ENCODE measurements around the gene C15orf61. TPM values are rescaled to one million over a fixed set of nuclear protein-coding genes. Genes with fewer than 3 reads are reported as not detected.
A peak's percentile ranks its signal among the peaks of the same experiment; 100 is the strongest.

Gene C15orf61
- polyA plus RNA-seq, 2 of the 4 experiments (the other 2 are of a cell fraction) = 3.6 to 5.9 TPM

DNA sequence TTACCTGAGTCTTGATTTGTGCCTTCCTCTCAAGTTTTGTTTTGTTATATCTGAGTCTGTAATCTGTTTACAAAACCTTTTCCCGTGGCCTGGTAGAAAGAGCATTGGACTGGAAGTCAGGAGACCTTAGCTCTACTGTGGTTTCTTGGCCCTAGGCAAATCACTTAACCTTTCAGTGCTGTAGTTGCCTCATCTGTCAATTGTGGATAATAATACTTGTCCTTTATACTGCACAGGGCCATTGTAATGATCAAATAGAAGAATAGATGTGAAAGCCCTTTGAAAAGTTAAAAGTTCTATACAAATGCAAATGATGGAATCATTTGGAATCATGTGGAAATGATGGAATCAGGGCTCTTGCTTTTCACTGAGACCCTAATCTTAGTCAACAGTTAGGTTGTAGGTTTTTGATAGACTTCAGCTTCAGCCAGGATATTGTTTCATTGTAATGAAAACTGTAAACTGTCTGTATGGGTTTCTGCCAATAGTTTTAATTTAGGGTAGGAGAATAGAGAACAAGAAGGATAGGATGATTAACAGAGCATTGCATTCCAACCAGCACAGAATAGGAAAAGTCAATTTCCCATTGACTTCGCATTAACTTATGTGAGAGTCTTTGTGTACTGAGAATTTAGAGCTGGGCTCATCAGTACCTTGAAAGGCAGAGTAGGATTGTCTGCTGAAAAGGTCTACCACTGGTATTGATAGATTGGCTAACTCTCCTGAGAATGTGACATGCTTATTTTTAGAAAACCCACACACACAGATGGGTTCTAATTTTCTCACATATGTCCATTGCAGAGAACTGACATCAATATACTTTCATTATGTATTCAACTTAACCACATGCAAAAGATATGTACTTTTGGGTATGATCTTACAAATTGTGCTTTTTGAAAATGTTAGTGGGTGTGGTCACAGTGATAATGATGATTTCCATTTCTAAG lies 43.4 kb downstream of the C15orf61 start:
- H3K4me3 ChIP-seq = no peak overlapping the region
- POLR2A ChIA-PET = no interaction called here
- ATAC-seq (no peak), DNase-seq (ENCODE audit: low read depth in 1 of 2, low spot score in 1 of 2) (no peak), FAIRE-seq (peak; percentile 51)
- TF ChIP-seq HDAC2 (IDR thresholded peaks at IDR 0.05) (no peak), SMC3 (IDR thresholded peaks at IDR 0.05) (no peak), POLR2AphosphoS2 (conservative IDR thresholded peaks at IDR 0.05; ENCODE audit: low read length) (no peak), CBX2 (IDR thresholded peaks at IDR 0.05; ENCODE audit: borderline replicate concordance, low read depth) (no peak), EHF (CRISPR knock-in tag; IDR thresholded peaks at IDR 0.05) (no peak), FOSB (CRISPR knock-in tag; IDR thresholded peaks at IDR 0.05) (no peak), EHMT2 (IDR thresholded peaks at IDR 0.05; ENCODE audit: low read depth) (no peak), SREBF2 (IDR thresholded peaks at IDR 0.05) (no peak)
- no peak overlapping the region for H3K27ac ChIP-seq
- no peaks in the 10 kb centered on the region for H3K4me1 ChIP-seq
- CTCF ChIA-PET = interaction anchor here (1.0 kb wide), 1 partner anchor 8 kb away, joined by 5 read pairs; no protein-coding TSS in a partner anchor
- WGBS (ENCODE audit: missing lambda C conversion rate) = 84% methylated on average over 2 of the region's 2 CpGs
- no peaks in the 10 kb centered on the region for H3K9me3 ChIP-seq
- no peak overlapping the region for H3K4me2 ChIP-seq

DNA sequence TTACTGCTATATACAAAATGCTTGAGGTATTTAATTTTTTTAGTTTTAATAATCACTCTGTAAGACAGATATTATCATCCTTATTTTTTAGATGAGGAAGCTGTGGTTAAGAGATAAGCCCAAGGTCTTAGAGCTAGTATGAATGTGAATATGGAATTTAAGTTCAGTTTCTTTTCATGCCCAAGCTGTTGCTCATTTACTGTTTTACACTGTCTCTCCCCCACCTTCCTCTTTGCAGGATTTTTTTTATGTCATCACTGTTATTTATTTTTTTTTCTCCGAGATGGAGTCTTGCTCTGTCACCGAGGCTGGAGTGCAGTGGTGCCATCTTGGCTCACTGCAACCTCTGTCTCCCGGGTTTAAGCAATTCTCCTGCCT lies 44.0 kb downstream of the C15orf61 start:
- WGBS (ENCODE audit: missing lambda C conversion rate) = 88% methylated on average over 3 of the region's 3 CpGs
- ATAC-seq (no peak), DNase-seq (ENCODE audit: low read depth in 1 of 2, low spot score in 1 of 2) (no peak), FAIRE-seq (no peak)
- H3K4me2 ChIP-seq = no peak overlapping the region
- TF ChIP-seq RCOR1 (IDR thresholded peaks at IDR 0.05; ENCODE audit: low read depth, low read length) = no peak
- TF ChIP-seq, protein P1, sequence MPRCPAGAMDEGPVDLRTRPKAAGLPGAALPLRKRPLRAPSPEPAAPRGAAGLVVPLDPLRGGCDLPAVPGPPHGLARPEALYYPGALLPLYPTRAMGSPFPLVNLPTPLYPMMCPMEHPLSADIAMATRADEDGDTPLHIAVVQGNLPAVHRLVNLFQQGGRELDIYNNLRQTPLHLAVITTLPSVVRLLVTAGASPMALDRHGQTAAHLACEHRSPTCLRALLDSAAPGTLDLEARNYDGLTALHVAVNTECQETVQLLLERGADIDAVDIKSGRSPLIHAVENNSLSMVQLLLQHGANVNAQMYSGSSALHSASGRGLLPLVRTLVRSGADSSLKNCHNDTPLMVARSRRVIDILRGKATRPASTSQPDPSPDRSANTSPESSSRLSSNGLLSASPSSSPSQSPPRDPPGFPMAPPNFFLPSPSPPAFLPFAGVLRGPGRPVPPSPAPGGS (IDR thresholded peaks at IDR 0.05) = no peak
- TF ChIP-seq, protein P2, sequence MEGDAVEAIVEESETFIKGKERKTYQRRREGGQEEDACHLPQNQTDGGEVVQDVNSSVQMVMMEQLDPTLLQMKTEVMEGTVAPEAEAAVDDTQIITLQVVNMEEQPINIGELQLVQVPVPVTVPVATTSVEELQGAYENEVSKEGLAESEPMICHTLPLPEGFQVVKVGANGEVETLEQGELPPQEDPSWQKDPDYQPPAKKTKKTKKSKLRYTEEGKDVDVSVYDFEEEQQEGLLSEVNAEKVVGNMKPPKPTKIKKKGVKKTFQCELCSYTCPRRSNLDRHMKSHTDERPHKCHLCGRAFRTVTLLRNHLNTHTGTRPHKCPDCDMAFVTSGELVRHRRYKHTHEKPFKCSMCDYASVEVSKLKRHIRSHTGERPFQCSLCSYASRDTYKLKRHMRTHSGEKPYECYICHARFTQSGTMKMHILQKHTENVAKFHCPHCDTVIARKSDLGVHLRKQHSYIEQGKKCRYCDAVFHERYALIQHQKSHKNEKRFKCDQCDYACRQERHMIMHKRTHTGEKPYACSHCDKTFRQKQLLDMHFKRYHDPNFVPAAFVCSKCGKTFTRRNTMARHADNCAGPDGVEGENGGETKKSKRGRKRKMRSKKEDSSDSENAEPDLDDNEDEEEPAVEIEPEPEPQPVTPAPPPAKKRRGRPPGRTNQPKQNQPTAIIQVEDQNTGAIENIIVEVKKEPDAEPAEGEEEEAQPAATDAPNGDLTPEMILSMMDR (IDR thresholded peaks at IDR 0.05) = no peak
- TF ChIP-seq, protein P3, sequence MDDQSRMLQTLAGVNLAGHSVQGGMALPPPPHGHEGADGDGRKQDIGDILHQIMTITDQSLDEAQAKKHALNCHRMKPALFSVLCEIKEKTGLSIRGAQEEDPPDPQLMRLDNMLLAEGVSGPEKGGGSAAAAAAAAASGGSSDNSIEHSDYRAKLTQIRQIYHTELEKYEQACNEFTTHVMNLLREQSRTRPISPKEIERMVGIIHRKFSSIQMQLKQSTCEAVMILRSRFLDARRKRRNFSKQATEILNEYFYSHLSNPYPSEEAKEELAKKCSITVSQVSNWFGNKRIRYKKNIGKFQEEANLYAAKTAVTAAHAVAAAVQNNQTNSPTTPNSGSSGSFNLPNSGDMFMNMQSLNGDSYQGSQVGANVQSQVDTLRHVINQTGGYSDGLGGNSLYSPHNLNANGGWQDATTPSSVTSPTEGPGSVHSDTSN (IDR thresholded peaks at IDR 0.05) = no peak
- TF ChIP-seq HOXB5 (CRISPR knock-in tag; IDR thresholded peaks at IDR 0.05) = no peak
- no peak for TF ChIP-seq HDAC2 (IDR thresholded peaks at IDR 0.05)
- no peak for TF ChIP-seq TP53 (CRISPR knock-in tag; IDR thresholded peaks at IDR 0.05)
- no peak for TF ChIP-seq NPAS2 (CRISPR knock-in tag; IDR thresholded peaks at IDR 0.05; ENCODE audit: borderline replicate concordance)
- no peak for TF ChIP-seq ESRRA (IDR thresholded peaks at IDR 0.05; ENCODE audit: borderline replicate concordance, low read length)
- TF ChIP-seq, protein P4, sequence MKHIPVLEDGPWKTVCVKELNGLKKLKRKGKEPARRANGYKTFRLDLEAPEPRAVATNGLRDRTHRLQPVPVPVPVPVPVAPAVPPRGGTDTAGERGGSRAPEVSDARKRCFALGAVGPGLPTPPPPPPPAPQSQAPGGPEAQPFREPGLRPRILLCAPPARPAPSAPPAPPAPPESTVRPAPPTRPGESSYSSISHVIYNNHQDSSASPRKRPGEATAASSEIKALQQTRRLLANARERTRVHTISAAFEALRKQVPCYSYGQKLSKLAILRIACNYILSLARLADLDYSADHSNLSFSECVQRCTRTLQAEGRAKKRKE (CRISPR knock-in tag; IDR thresholded peaks at IDR 0.05; ENCODE audit: low read depth) = no peak
- no peak for TF ChIP-seq CBX8 (IDR thresholded peaks at IDR 0.05)
- TF ChIP-seq MAZ (IDR thresholded peaks at IDR 0.05; ENCODE audit: borderline replicate concordance, low read depth, low read length) = no peak
- TF ChIP-seq HEYL (CRISPR knock-in tag; IDR thresholded peaks at IDR 0.05) = no peak
- TF ChIP-seq ZFP36 (IDR thresholded peaks at IDR 0.05; ENCODE audit: borderline replicate concordance, partially characterized antibody) = no peak
- TF ChIP-seq GATA3 (IDR thresholded peaks at IDR 0.05; ENCODE audit: borderline replicate concordance) = no peak
- TF ChIP-seq, protein P5, sequence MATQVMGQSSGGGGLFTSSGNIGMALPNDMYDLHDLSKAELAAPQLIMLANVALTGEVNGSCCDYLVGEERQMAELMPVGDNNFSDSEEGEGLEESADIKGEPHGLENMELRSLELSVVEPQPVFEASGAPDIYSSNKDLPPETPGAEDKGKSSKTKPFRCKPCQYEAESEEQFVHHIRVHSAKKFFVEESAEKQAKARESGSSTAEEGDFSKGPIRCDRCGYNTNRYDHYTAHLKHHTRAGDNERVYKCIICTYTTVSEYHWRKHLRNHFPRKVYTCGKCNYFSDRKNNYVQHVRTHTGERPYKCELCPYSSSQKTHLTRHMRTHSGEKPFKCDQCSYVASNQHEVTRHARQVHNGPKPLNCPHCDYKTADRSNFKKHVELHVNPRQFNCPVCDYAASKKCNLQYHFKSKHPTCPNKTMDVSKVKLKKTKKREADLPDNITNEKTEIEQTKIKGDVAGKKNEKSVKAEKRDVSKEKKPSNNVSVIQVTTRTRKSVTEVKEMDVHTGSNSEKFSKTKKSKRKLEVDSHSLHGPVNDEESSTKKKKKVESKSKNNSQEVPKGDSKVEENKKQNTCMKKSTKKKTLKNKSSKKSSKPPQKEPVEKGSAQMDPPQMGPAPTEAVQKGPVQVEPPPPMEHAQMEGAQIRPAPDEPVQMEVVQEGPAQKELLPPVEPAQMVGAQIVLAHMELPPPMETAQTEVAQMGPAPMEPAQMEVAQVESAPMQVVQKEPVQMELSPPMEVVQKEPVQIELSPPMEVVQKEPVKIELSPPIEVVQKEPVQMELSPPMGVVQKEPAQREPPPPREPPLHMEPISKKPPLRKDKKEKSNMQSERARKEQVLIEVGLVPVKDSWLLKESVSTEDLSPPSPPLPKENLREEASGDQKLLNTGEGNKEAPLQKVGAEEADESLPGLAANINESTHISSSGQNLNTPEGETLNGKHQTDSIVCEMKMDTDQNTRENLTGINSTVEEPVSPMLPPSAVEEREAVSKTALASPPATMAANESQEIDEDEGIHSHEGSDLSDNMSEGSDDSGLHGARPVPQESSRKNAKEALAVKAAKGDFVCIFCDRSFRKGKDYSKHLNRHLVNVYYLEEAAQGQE (IDR thresholded peaks at IDR 0.05) = no peak
- no peak for TF ChIP-seq FOXS1 (CRISPR knock-in tag; IDR thresholded peaks at IDR 0.05)
- TF ChIP-seq JUN (IDR thresholded peaks at IDR 0.05) = no peak
- no peaks in the 10 kb centered on the region for H3K4me1 ChIP-seq
- ChIA-PET POLR2A (no interaction called here), CTCF (no interaction called here)
- H3K9me3 ChIP-seq = no peaks in the 10 kb centered on the region
- no peak overlapping the region for H3K4me3 ChIP-seq
- H3K27ac ChIP-seq = no peak overlapping the region
